Retinal pigment epithelial cell (primary cell): Measurements from ENCODE around the gene UTS2R.

ENCODE experiments used
- DNase-seq: peaks from one replicate; pipeline ENCODE4 v3.0.0-alpha.2; 2010; ENCODE audit warnings: low read depth
- H3K4me3 ChIP-seq: 2 replicates; pipeline ENCODE4 v1.5.1; 2011; ENCODE audit warnings: mild to moderate bottlenecking, low read length, control low read depth, moderate library complexity
- CTCF ChIP-seq: conservative IDR thresholded peaks from 2 replicates; pipeline ENCODE4 v1.5.1; 2011; ENCODE audit warnings: low read depth, low read length, control low read depth, inconsistent platforms

The UTS2R gene

GRCh38 chr17:82330322-82331239 is 41.0 kb upstream of the UTS2R start:
- no peak for DNase-seq
- H3K4me3 ChIP-seq, result no peak overlapping the region
- TF ChIP-seq CTCF, result no peak

GRCh38 chr17:82331345-82331939 is 40.1 kb upstream of the UTS2R start:
- TF ChIP-seq CTCF, result no peak
- no peak for DNase-seq
- no peak overlapping the region for H3K4me3 ChIP-seq

- TF ChIP-seq CTCF, result no peak
- H3K4me3 ChIP-seq, result no peak overlapping the region
- DNase-seq, result no peak
These were observed 38.8 kb upstream of the UTS2R start for GRCh38 chr17:82332669-82333278.

DNA sequence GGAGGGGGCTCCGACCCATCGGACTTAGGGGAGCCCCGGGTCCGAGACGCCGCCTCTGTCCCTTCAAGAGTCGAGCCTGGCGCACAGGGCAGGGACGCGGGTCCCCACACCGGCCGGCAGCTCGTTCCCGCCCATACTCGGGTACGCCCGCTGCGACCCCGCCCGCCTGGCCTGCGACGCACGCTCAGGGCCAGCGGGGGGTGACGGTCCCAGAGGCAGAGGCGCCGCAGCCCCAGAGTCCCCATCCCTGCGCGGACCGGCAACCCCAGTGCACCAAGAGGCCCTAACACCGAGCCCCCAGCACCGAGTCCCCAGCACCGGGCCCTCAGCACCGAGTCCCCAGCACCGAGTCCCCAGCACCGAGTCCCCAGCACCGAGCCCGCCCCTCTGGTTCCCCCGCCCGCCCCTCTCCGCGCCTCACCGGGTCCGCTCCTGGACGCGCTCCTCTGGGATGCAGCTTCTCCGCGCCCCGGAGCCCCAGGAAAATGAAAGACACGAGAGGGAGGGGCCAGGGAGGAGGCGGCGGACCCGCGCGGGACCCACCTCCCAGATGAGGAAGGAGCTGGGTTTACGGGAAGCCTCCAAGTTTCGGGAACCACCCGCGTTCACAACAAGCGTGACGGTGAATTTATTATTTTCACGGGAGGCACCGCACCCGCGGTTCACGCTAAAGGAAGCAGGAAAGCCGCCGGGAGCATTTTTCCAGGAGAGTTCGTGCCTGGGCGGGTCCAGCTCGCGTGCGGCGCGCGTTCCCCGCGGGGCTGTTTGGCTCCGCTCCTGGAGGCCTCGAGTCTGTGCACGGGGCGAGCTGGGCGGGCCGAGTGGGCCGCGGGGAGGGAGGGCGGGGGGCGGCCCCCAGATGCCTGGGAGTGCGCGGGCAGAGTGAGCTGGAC is 38.0 kb upstream of the UTS2R start, which contains the start of gene SECTM1:
Gene SECTM1 (minus strand): TSS at position 488 of the 893 bp plus-strand sequence. CDS start 6,526 bp downstream, outside the sequence.
- no peak for TF ChIP-seq CTCF
- DNase-seq, result no peak
- peak within 1 kb of the TSS; percentile 15 for H3K4me3 ChIP-seq

DNA sequence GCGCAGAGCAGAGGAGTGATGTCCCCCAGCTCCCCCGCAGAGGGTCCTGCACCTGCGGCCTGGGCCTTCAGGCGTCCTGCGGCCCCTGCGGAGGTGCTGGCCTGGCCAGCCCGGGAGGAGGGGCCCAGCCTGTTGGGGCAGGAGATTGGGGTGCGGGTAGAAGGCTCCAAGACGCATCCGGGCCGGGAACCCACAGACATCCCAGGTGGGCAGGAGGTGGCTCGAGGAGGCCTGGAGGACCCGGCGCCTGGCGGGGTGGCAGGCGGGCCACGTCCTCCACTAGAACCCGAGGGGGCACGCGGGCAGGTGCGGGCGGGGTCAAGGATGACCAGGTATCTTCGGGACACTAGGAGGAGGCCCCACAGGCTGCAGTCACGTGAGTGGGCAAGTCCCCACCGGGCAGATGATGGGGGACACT is 37.4 kb upstream of the UTS2R start:
- no peak for TF ChIP-seq CTCF
- no peak for DNase-seq
- H3K4me3 ChIP-seq, result no peak overlapping the region

GRCh38 chr17:82334622-82335394 is 36.8 kb upstream of the UTS2R start:
- no peak overlapping the region for H3K4me3 ChIP-seq
- TF ChIP-seq CTCF, result no peak
- no peak for DNase-seq
